Gastroesophageal sphincter (tissue), 3 donors: ENCODE data around the gene TANGO2.

Experiments used
- CTCF ChIP-seq, 4 experiments: fragments of 200-600 bp in 2 of 4; fragments of 450-650 bp in 2 of 4; sonication (generic) in 1 of 4; IDR thresholded peaks; one replicate each; pipeline ENCODE4 v1.5.1; 2017 to 2019; ENCODE audit warnings: antibody characterized with exemption in 4 of 4, mild to moderate bottlenecking in 2 of 4, moderate library complexity in 2 of 4
- EP300 ChIP-seq: sonication (generic); formaldehyde crosslinking; IDR thresholded peaks from one replicate; pipeline ENCODE4 v1.6.1; 2017; ENCODE audit warnings: antibody characterized with exemption, mild to moderate bottlenecking
- POLR2A ChIP-seq, 2 donors: fragments of 450-650 bp; IDR thresholded peaks; one replicate each; pipeline ENCODE4 v1.6.1; 2017; ENCODE audit warnings: antibody characterized with exemption in 2 of 2, mild to moderate bottlenecking in 2 of 2, moderate library complexity in 1 of 2
- POLR2AphosphoS5 ChIP-seq: sonication (generic); formaldehyde crosslinking; IDR thresholded peaks from one replicate; pipeline ENCODE4 v1.6.1; 2017; ENCODE audit warnings: antibody characterized with exemption

- TF ChIP-seq POLR2A (IDR thresholded peaks at IDR 0.05) (peak; percentile 78 to 80), CTCF (IDR thresholded peaks at IDR 0.05) (peak in 1 of 4 experiments; percentile 5), EP300 (no peak), POLR2AphosphoS5 (peak; percentile 64)
Observed at GRCh38 chr22:19986410-19987341, 34.2 kb upstream of the TANGO2 start.
